Memory B cell (primary cell): ENCODE data around the gene RYR2.

ENCODE experiments used
- ATAC-seq: fragments of 150-1000 bp; cut with Tn5 transposase; 2 replicates; pipeline ENCODE4 v1.10.0; 2021; ENCODE audit warnings: low read depth, mild to moderate bottlenecking, moderate library complexity
- DNase-seq, 2 donors: peaks; one replicate each; pipeline ENCODE4 v3.0.0; 2022; ENCODE audit warnings: low spot score in 2 of 2
- H3K27ac Mint-ChIP-seq: one replicate; pipeline ENCODE4 v1.8.0; 2022; ENCODE audit warnings: mild to moderate bottlenecking, moderate library complexity, mixed read lengths
- H3K27me3 Mint-ChIP-seq: one replicate; pipeline ENCODE4 v1.8.0; 2022; ENCODE audit warnings: mixed read lengths
- H3K36me3 Mint-ChIP-seq: one replicate; pipeline ENCODE4 v1.8.0; 2022; ENCODE audit warnings: mild to moderate bottlenecking, mixed read lengths
- H3K4me1 Mint-ChIP-seq: one replicate; pipeline ENCODE4 v1.8.0; 2022; ENCODE audit warnings: mixed read lengths
- H3K4me3 Mint-ChIP-seq: one replicate; pipeline ENCODE4 v1.8.0; 2022; ENCODE audit warnings: mild to moderate bottlenecking, moderate library complexity, mixed read lengths
- H3K9me3 Mint-ChIP-seq: one replicate; pipeline ENCODE4 v1.8.0; 2022; ENCODE audit warnings: mixed read lengths

The RYR2 gene

DNA sequence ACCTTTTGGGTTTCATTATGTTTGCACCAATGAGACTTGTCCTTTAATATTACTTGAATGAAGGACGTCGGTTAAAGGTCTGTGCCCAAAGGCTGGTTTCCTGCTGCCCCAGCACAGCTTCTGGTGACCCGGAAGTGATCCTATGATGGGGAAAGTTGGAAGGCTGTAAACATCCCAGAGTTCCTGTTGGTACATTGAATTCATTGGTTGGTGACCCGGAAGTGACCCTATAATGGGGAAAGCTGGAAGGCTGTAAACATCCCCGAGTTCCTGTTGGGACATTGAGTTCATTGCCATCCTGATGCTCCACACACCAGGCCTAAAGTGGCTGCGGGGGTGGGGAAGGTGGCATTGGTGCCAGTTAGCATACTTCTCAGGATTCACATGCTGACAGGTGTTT, 187.3 kb downstream of the RYR2 start:
- no peak for ATAC-seq
- Mint-ChIP-seq H3K4me3 (no peak overlapping the region), H3K36me3 (no peaks in the 10 kb centered on the region), H3K27me3 (no peaks in the 10 kb centered on the region), H3K9me3 (no peaks in the 10 kb centered on the region), H3K27ac (no peak overlapping the region), H3K4me1 (no peaks in the 10 kb centered on the region)
- no peak for DNase-seq

DNA sequence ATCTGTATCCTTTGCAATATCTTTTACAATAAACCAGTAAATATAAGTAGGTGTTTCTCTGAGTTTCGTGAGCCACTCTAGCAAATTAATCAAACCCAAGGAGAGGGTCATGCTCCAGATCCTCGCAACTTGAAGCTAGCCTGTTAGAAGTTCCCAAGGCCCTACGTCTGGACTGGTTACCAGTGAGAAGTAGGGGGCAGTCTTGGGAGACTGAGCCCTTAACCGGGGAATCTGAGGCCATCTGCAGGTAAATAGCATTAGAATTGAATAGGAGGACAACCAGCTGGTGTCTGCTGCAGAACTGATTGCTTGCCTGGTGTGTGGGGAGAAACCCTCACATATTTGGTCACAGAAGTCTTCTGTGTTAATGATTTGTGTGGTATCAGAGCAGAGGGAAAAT, 190.5 kb downstream of the RYR2 start:
- Mint-ChIP-seq H3K4me1 (no peaks in the 10 kb centered on the region), H3K27ac (no peak overlapping the region), H3K27me3 (no peaks in the 10 kb centered on the region), H3K4me3 (no peak overlapping the region), H3K9me3 (no peaks in the 10 kb centered on the region), H3K36me3 (no peaks in the 10 kb centered on the region)
- no peak for DNase-seq
- no peak for ATAC-seq

- ATAC-seq, result no peak
- Mint-ChIP-seq H3K9me3 (peaks cover 2% of the 10 kb centered on the region), H3K27ac (no peak overlapping the region), H3K36me3 (no peaks in the 10 kb centered on the region), H3K4me3 (no peak overlapping the region), H3K4me1 (no peaks in the 10 kb centered on the region), H3K27me3 (no peaks in the 10 kb centered on the region)
- DNase-seq, result no peak
Observed at GRCh38 chr1:237235091-237235490, 193.1 kb downstream of the RYR2 start.

DNA sequence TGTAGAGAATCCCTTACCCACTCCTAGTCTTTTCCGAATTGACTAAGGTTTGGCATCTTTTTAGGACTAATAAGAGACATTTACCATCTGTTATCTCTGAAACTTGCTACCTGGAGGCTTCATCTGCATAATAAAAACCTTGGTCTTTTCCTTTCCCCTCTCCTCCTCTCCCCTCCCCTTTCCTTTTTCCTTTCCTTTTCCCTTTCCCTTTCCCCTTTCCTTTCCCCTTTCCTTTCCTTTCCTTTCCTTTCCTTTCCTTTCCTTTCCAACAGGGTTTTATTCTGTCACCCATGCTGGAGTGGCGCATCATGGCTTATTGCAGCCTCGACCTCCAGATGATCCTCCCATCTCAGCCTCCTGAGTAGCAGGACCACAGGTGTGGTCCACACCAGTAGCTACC, 195.7 kb downstream of the RYR2 start:
- Mint-ChIP-seq H3K27ac (no peak overlapping the region), H3K4me3 (no peak overlapping the region), H3K9me3 (peaks cover 2% of the 10 kb centered on the region), H3K4me1 (no peaks in the 10 kb centered on the region), H3K27me3 (no peaks in the 10 kb centered on the region), H3K36me3 (no peaks in the 10 kb centered on the region)
- DNase-seq, result no peak
- ATAC-seq, result no peak

DNA sequence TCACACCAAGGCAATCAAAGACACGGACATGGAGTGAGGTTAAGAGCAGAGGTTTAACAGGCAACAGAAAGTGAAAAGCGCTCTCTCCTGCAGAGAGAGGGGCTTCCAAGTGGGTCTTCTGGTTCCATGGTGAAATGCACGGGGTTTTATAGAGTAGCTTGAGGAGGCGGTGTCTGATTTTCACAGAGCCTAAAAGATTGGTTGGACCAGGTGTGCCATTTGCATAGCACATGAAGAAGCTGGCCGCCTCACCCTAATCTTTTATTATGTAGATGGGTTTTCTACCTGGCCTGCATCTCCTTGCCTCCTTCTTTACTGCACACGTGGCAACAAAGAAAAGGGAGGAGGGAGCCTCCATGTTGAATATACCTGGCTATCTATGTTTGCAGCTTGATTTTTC, 197.3 kb downstream of the RYR2 start:
- Mint-ChIP-seq H3K4me1 (no peaks in the 10 kb centered on the region), H3K4me3 (no peak overlapping the region), H3K9me3 (peaks cover 2% of the 10 kb centered on the region), H3K27me3 (no peaks in the 10 kb centered on the region), H3K27ac (no peak overlapping the region), H3K36me3 (no peaks in the 10 kb centered on the region)
- no peak for ATAC-seq
- no peak for DNase-seq

DNA sequence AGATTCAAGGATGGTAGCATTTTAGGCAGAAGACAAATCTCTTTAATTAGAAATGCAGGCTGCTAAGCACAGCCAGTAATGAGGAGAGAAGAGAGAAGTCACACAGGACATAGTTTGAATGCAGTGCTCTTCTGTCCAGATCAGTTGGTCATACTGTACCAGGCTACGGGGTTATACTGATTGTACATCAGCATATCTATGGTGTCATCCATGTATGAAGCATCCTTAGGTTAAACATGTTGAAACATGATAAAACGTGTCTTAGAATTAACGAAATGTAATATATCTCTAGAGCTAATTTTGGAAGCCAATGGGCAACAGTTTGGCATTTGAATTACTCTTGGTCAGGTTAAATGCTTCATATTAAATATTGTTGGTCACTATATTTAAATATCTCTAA, 199.1 kb downstream of the RYR2 start:
- Mint-ChIP-seq H3K4me3 (no peak overlapping the region), H3K27me3 (no peaks in the 10 kb centered on the region), H3K27ac (no peak overlapping the region), H3K4me1 (no peaks in the 10 kb centered on the region), H3K9me3 (peaks cover 3% of the 10 kb centered on the region), H3K36me3 (no peaks in the 10 kb centered on the region)
- DNase-seq (no peak), ATAC-seq (no peak)

DNA sequence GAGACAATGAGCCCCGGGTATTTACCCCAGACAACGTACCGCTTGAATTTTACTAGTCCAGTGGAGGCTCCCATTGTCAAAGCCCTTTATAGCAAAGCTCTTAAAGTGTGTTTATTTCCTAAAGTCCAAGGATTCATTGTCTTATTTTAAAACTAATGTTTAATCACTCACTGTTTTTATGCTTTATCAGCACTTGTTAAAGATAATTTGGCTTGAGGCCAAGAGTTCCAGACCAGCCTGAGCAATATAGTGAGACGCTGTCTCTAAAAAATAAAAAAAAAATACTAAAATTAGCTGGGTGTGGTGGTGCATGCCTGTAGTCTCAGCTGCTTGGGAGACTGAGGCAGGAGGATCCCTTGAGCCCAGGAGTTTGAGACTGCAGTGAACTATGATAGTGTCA, 202.8 kb downstream of the RYR2 start:
- Mint-ChIP-seq H3K36me3 (no peaks in the 10 kb centered on the region), H3K4me3 (no peak overlapping the region)

DNA sequence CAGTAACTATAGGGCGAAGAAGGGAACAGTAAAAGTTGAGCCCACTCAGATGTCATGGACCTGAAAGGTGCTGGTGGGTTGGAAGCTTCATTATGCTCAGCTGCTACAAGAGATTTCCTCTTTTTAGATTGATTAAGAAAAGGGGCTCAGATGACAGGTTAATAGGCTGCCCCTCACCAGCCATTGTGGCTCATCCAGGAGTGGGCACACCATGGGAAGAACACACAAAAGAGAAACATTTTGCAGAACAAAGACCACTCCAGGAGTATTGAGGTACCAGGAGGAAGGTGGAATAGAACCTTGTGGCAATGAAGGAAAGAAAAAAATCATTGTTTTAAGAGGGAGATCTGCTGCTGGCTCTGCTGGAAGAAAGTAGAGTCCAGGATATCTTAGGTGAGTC, 205.5 kb downstream of the RYR2 start:
- Mint-ChIP-seq H3K27ac (no peak overlapping the region), H3K36me3 (no peaks in the 10 kb centered on the region), H3K4me1 (no peaks in the 10 kb centered on the region), H3K9me3 (peaks cover 2% of the 10 kb centered on the region), H3K27me3 (no peaks in the 10 kb centered on the region), H3K4me3 (no peak overlapping the region)
- DNase-seq (no peak), ATAC-seq (no peak)

More for the DNA sequence above, 202.8 kb downstream of the RYR2 start:
- Mint-ChIP-seq H3K9me3 (peaks cover 2% of the 10 kb centered on the region), H3K27ac (no peak overlapping the region), H3K4me1 (no peaks in the 10 kb centered on the region), H3K27me3 (no peaks in the 10 kb centered on the region)
- DNase-seq (no peak), ATAC-seq (no peak)

DNA sequence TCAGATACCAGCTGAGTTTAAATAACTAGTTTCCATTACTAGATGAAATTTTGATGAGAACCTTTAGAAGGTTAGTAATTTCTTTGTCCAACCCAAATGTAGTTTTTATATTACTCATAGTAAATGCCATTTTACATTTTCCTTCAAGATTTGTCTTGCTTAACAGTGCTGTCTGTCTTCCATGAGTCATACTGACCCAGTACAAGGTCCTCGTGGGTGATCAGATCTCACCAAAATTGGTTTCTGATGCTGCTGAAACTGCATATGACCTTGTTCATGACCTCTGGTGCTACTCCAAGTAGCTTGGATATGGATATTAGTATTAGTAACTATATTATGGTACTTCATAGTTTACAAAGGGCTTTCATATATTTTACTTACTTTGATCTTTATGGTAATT, 207.1 kb downstream of the RYR2 start:
- Mint-ChIP-seq H3K4me1 (no peaks in the 10 kb centered on the region), H3K27ac (no peak overlapping the region), H3K27me3 (no peaks in the 10 kb centered on the region), H3K36me3 (no peaks in the 10 kb centered on the region), H3K9me3 (peaks cover 2% of the 10 kb centered on the region), H3K4me3 (no peak overlapping the region)
- ATAC-seq (no peak), DNase-seq (no peak)

DNA sequence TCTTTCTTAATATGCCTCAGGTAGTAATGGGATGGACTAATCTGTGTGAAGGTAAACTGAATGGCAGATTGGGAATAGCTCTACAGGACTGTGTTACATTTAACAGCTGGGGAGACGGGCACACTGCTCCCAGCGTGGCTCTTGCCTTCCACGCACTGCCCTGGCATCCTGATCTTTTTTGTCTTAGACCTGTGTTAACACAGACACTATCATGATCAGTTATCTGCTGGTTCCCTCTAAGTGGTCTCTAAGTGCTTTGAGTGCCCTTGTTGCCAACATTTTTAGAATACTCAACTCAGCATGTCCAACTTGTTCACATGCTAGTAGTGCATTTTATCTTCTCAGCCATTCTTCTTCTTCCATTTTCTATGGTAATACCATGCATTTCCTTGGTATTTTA, 208.1 kb downstream of the RYR2 start:
- Mint-ChIP-seq H3K4me1 (no peaks in the 10 kb centered on the region), H3K4me3 (no peak overlapping the region), H3K27ac (no peak overlapping the region), H3K36me3 (no peaks in the 10 kb centered on the region), H3K27me3 (no peaks in the 10 kb centered on the region), H3K9me3 (peaks cover 2% of the 10 kb centered on the region)
- no peak for DNase-seq
- no peak for ATAC-seq

- H3K4me1 Mint-ChIP-seq, result no peaks in the 10 kb centered on the region
- H3K27ac Mint-ChIP-seq, result no peak overlapping the region
- H3K27me3 Mint-ChIP-seq, result peaks cover 5% of the 10 kb centered on the region
- no peak overlapping the region for H3K4me3 Mint-ChIP-seq
- ATAC-seq (no peak), DNase-seq (no peak)
- no peaks in the 10 kb centered on the region for H3K36me3 Mint-ChIP-seq
- H3K9me3 Mint-ChIP-seq, result peaks cover 6% of the 10 kb centered on the region
Observed at GRCh38 chr1:237255071-237255470, 213.1 kb downstream of the RYR2 start.

GRCh38 chr1:237258871-237259270, 216.9 kb downstream of the RYR2 start:
- no peaks in the 10 kb centered on the region for H3K4me1 Mint-ChIP-seq
- H3K9me3 Mint-ChIP-seq, result peaks cover 6% of the 10 kb centered on the region
- no peaks in the 10 kb centered on the region for H3K36me3 Mint-ChIP-seq
- no peak for ATAC-seq
- DNase-seq, result no peak
- no peak overlapping the region for H3K27ac Mint-ChIP-seq
- peaks cover 5% of the 10 kb centered on the region for H3K27me3 Mint-ChIP-seq
- H3K4me3 Mint-ChIP-seq, result no peak overlapping the region

GRCh38 chr1:237261198-237261597, 219.2 kb downstream of the RYR2 start:
- ATAC-seq, result no peak
- Mint-ChIP-seq H3K4me3 (no peak overlapping the region), H3K27ac (no peak overlapping the region), H3K9me3 (peaks cover 6% of the 10 kb centered on the region), H3K27me3 (peaks cover 2% of the 10 kb centered on the region), H3K4me1 (no peaks in the 10 kb centered on the region), H3K36me3 (no peaks in the 10 kb centered on the region)
- no peak for DNase-seq

DNA sequence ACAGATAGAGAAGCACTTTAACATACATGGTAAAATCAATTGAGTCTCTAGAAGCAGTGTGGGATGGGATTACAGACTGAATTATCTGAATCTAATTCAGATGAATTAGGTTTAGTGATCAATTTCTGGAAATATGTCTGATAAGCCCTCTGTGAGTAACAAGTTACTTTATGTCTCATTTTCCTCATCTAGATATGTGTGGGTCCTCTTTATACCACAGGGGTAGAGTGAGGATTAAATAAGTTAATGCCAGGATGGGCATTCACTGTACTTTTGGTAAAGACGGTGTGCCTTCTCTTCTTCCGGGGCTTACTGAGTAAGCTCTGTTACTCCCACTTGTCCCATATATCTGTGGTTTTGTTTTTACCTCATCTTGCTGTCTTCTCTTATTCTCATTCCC, 225.8 kb downstream of the RYR2 start:
- no peak overlapping the region for H3K4me3 Mint-ChIP-seq
- H3K36me3 Mint-ChIP-seq, result no peaks in the 10 kb centered on the region
- no peak for DNase-seq
- H3K27me3 Mint-ChIP-seq, result peaks cover 3% of the 10 kb centered on the region
- H3K27ac Mint-ChIP-seq, result no peak overlapping the region
- H3K4me1 Mint-ChIP-seq, result peaks cover 2% of the 10 kb centered on the region
- H3K9me3 Mint-ChIP-seq, result peaks cover 5% of the 10 kb centered on the region
- ATAC-seq, result no peak

DNA sequence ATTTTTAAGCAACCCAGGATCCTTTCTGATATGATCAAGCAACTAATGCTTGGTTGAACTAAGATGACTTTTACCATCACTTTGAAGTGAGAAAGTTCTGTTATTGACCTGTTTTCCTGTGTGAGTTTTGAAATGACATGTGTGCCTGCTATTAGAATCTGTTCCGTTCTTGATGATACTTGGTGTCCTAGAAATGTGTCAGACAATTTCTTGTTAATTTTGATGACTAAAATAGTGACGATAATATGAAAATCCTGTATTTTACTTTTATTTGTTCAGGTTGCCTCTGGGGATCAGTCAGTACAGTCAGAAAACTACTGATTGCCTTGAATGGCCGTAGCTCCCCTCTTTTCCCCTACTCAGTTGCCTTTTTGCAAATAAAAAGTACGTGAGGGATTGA, 228.0 kb downstream of the RYR2 start:
- Mint-ChIP-seq H3K27me3 (peaks cover 3% of the 10 kb centered on the region), H3K36me3 (no peaks in the 10 kb centered on the region), H3K27ac (no peak overlapping the region), H3K4me3 (no peak overlapping the region), H3K4me1 (peaks cover 2% of the 10 kb centered on the region), H3K9me3 (peaks cover 4% of the 10 kb centered on the region)
- no peak for DNase-seq
- no peak for ATAC-seq

- ATAC-seq (no peak), DNase-seq (no peak)
- no peaks in the 10 kb centered on the region for H3K36me3 Mint-ChIP-seq
- no peak overlapping the region for H3K4me3 Mint-ChIP-seq
- peaks cover 3% of the 10 kb centered on the region for H3K27me3 Mint-ChIP-seq
- no peak overlapping the region for H3K27ac Mint-ChIP-seq
- H3K4me1 Mint-ChIP-seq, result peaks cover 2% of the 10 kb centered on the region
- H3K9me3 Mint-ChIP-seq, result peaks cover 3% of the 10 kb centered on the region
Observed at GRCh38 chr1:237270353-237270752, 228.4 kb downstream of the RYR2 start.
